PC-9 (cell line): ENCODE measurements around the gene SMCP.

Experiments used
- EZH2 ChIP-seq: fragments of 200-600 bp; sonication (generic); IDR thresholded peaks from 2 replicates; pipeline ENCODE4 v1.8.0; 2017; ENCODE audit warnings: antibody characterized with exemption, low read depth
- TF ChIP-seq, protein P1 (sequence below): fragments of 200-600 bp; sonication (generic); conservative IDR thresholded peaks from 2 replicates; pipeline ENCODE4 v1.6.1; 2017; ENCODE audit warnings: mixed run types, antibody characterized with exemption, mild to moderate bottlenecking, moderate library complexity

DNA sequence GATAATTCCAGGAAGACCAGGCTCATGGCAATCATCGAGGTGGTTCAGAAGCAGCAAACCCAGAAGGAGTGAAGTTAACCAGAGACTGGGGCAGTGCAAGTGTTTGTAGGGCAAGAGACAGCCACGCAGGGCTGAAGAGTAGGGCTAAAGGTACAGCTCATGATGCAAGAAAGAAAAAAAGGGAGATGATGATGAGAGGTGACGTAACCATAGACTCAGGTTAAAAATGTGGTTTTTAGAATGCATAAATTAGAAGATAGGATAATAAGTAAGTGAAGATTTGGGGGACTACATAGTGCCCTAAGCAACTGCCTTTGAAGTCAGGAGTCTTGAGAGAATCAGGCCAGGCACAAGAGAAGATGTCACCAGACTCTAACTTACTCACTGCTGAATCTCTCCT, 18.0 kb upstream of the SMCP start:
- TF ChIP-seq, protein P1, sequence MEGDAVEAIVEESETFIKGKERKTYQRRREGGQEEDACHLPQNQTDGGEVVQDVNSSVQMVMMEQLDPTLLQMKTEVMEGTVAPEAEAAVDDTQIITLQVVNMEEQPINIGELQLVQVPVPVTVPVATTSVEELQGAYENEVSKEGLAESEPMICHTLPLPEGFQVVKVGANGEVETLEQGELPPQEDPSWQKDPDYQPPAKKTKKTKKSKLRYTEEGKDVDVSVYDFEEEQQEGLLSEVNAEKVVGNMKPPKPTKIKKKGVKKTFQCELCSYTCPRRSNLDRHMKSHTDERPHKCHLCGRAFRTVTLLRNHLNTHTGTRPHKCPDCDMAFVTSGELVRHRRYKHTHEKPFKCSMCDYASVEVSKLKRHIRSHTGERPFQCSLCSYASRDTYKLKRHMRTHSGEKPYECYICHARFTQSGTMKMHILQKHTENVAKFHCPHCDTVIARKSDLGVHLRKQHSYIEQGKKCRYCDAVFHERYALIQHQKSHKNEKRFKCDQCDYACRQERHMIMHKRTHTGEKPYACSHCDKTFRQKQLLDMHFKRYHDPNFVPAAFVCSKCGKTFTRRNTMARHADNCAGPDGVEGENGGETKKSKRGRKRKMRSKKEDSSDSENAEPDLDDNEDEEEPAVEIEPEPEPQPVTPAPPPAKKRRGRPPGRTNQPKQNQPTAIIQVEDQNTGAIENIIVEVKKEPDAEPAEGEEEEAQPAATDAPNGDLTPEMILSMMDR = no peak
- no peak for TF ChIP-seq EZH2
